HepG2 (cell line): ENCODE measurements around the gene EXOC3. TPM values are rescaled to one million over a fixed set of nuclear protein-coding genes. Genes with fewer than 3 reads are reported as not detected.

ENCODE experiments used
- ATAC-seq: fragments of 200-7000 bp; cut with Tn5 transposase; 3 replicates; pipeline ENCODE4 v1.9.1; 2020; ENCODE audit warnings: mild to moderate bottlenecking, moderate library complexity
- BruUV-seq: library from RNA; stranded (reverse); fragments of 400-500 nt; replicated peaks from 2 replicates; lab custom pipeline; 2021; lab: Mats Ljungman, UMichigan
- CTCF ChIA-PET: fragments of 300-600 bp; formaldehyde crosslinking; extraction: SDS; loops from one replicate; lab custom pipeline; 2021; ENCODE audit warnings: low total read pairs, inconsistent platforms, low intra/inter-chr PET ratio; lab: Yijun Ruan, JAX
- POLR2A ChIA-PET: fragments of 350-600 bp; sonication (Branson Sonifier 250); formaldehyde crosslinking; loops from one replicate; lab custom pipeline; 2020; ENCODE audit warnings: antibody characterized with exemption, inconsistent platforms; lab: Yijun Ruan, JAX
- DNase-seq: peaks from one replicate; pipeline ENCODE4 v3.0.0-alpha.2; 2015; ENCODE audit warnings: low spot score
- FAIRE-seq: peaks from 3 replicates; lab custom pipeline; 2011; peaks lifted over from hg19 to GRCh38; lab: Jason Lieb, UNC
- H2AFZ ChIP-seq: one replicate; pipeline ENCODE4 v1.6.1; 2011; ENCODE audit warnings: low read length, inconsistent platforms
- H3K27ac ChIP-seq: fragments of 300-600 bp; 3 replicates; pipeline ENCODE4 v1.8.0; 2011; ENCODE audit warnings: mixed run types, mild to moderate bottlenecking, mixed read lengths, low read length, inconsistent platforms; ENCODE audit not compliant: insufficient read depth; ENCODE audit errors: extremely low read length
- H3K27me3 ChIP-seq, 2 experiments: fragments of 200-600 bp in 1 of 2; 2 replicates in 1 of 2; 3 replicates in 1 of 2; pipeline versions ENCODE4 v1.6.0 to v1.8.0; 2011; ENCODE audit warnings: low read length in 2 of 2, mild to moderate bottlenecking in 2 of 2, moderate library complexity in 2 of 2, inconsistent platforms in 1 of 2; ENCODE audit not compliant: insufficient read depth in 2 of 2, control insufficient read depth in 1 of 2
- H3K36me3 ChIP-seq, 2 experiments: fragments of 200-600 bp in 1 of 2; replicated peaks in 1 of 2; 2 replicates in 1 of 2; 3 replicates in 1 of 2; pipeline versions ENCODE4 v1.5.1 to v1.8.0; 2011; ENCODE audit warnings: low read length in 2 of 2, inconsistent platforms in 1 of 2; ENCODE audit not compliant: insufficient read depth in 2 of 2, control insufficient read depth in 1 of 2
- H3K4me1 ChIP-seq: 2 replicates; pipeline ENCODE4 v1.5.1; 2012; ENCODE audit warnings: low read length, inconsistent platforms; ENCODE audit not compliant: insufficient read depth
- H3K4me2 ChIP-seq: 2 replicates; pipeline ENCODE4 v1.6.0; 2011; ENCODE audit warnings: low read depth, low read length, inconsistent platforms
- H3K4me3 ChIP-seq, 3 experiments: fragments of 200-600 bp in 1 of 3; sonication (generic), shearing (Covaris generic) in 1 of 3; replicated peaks in 1 of 3; 2 replicates each; pipeline ENCODE4 v1.5.1; 2011 to 2016; ENCODE audit warnings: low read length in 3 of 3, inconsistent platforms in 2 of 3, low read depth in 2 of 3, mild to moderate bottlenecking in 2 of 3, control low read depth in 1 of 3, mixed read lengths in 1 of 3; ENCODE audit not compliant: insufficient read depth in 1 of 3
- H3K79me2 ChIP-seq: one replicate; pipeline ENCODE4 v1.6.1; 2011; ENCODE audit warnings: low read length, inconsistent platforms; ENCODE audit not compliant: insufficient read depth
- H3K9ac ChIP-seq: 2 replicates; pipeline ENCODE4 v1.6.0; 2011; ENCODE audit warnings: mild to moderate bottlenecking, low read depth, low read length, inconsistent platforms; ENCODE audit not compliant: insufficient read depth
- H3K9me3 ChIP-seq: 2 replicates; pipeline ENCODE4 v1.5.1; 2012; ENCODE audit warnings: mild to moderate bottlenecking, low read length
- H4K20me1 ChIP-seq: 2 replicates; pipeline ENCODE4 v1.6.0; 2011; ENCODE audit warnings: inconsistent platforms, mild to moderate bottlenecking, low read length, moderate library complexity; ENCODE audit not compliant: insufficient read depth
- CEBPB ChIP-seq: IDR thresholded peaks from 2 replicates; pipeline ENCODE4 v1.6.1; 2011; ENCODE audit warnings: low read depth, low read length, improper control_type of control experiment, borderline replicate concordance
- FOXJ3 ChIP-seq: sonication (generic); formaldehyde crosslinking; IDR thresholded peaks from 2 replicates; pipeline ENCODE4 v1.4.0; 2020; ENCODE audit warnings: missing genetic modification reagents, mild to moderate bottlenecking, borderline replicate concordance
- KMT2B ChIP-seq: IDR thresholded peaks from 2 replicates; pipeline ENCODE4 v1.6.1; 2016; ENCODE audit warnings: missing genetic modification reagents, missing compliant biosample characterization
- PTBP1 ChIP-seq: fragments of 200-400 bp; formaldehyde crosslinking; IDR thresholded peaks from 2 replicates; pipeline ENCODE4 v1.6.1; 2018; ENCODE audit warnings: low read length, low read depth; ENCODE audit not compliant: poor library complexity, severe bottlenecking
- SIN3A ChIP-seq: IDR thresholded peaks from 2 replicates; pipeline ENCODE4 v1.6.1; 2011; ENCODE audit warnings: low read depth, mild to moderate bottlenecking, control low read depth, low read length, borderline replicate concordance
- SMARCE1 ChIP-seq: fragments of 450-650 bp; IDR thresholded peaks from 2 replicates; pipeline ENCODE4 v1.6.1; 2017; ENCODE audit warnings: borderline replicate concordance
- STAT5B ChIP-seq: sonication (generic); formaldehyde crosslinking; IDR thresholded peaks from 2 replicates; pipeline ENCODE4 v1.4.0; 2020; ENCODE audit warnings: missing genetic modification reagents
- TMF1 ChIP-seq: sonication (generic); formaldehyde crosslinking; IDR thresholded peaks from 2 replicates; pipeline ENCODE4 v1.8.1; 2022; ENCODE audit warnings: low read depth, missing genetic modification reagents
- ZNF430 ChIP-seq: sonication (generic); formaldehyde crosslinking; IDR thresholded peaks from 2 replicates; pipeline ENCODE4 v1.9.0; 2021; ENCODE audit warnings: mild to moderate bottlenecking, missing genetic modification reagents
- ZNF432 ChIP-seq: sonication (generic); formaldehyde crosslinking; IDR thresholded peaks from 2 replicates; pipeline ENCODE4 v1.5.0; 2020; ENCODE audit warnings: missing genetic modification reagents, mild to moderate bottlenecking, borderline replicate concordance
- WGBS: methylation state at CpG from one replicate; pipeline ENCODE4 v1.1.6; 2017; ENCODE audit warnings: low lambda C conversion rate; 5-methylcytosine and 5-hydroxymethylcytosine counted together
- in situ Hi-C: cut with HindIII; loops from 2 replicates; pipeline ENCODE4 v1.10.0; 2017; ENCODE audit warnings: low pct_unique_long_range_greater_than_20kb; ENCODE audit not compliant: extremely low pct_ligation_motif_present
- intact Hi-C: fragments of 100-400 bp; cut with micrococcal nuclease; formaldehyde crosslinking; loops from one replicate; pipeline ENCODE4 v1.10.0; 2022; ENCODE audit not compliant: unreplicated experiment
- polyA plus RNA-seq, 8 experiments: library from polyadenylated mRNA; depleted of rRNA in 3 of 8; stranded (reverse) in 7 of 8; unstranded in 1 of 8; fragments of >200 nt; fragmentation: Illumina TruSeq in 4 of 8; extraction: Trizol in 4 of 8; gene quantifications; 2 replicates each; pipeline versions ENCODE4 v1.2.1 to v1.2.3, GENCODE V29; 2011 to 2016; ENCODE audit warnings: low read depth in 4 of 8, missing spikeins in 1 of 8, mixed read lengths in 1 of 8; ENCODE audit not compliant: insufficient read depth in 1 of 8
- total RNA-seq, 5 experiments: library from RNA; depleted of rRNA; stranded (reverse); fragments of >200 nt; fragmentation: Illumina TruSeq; extraction: Trizol; gene quantifications; 2 replicates each; pipeline ENCODE4 v1.2.3, GENCODE V29; 2016; ENCODE audit warnings: low read depth in 1 of 5
- TF ChIP-seq, protein P1 (sequence below): sonication (generic); formaldehyde crosslinking; IDR thresholded peaks from 2 replicates; pipeline ENCODE4 v1.8.0; 2022; ENCODE audit warnings: mild to moderate bottlenecking, missing genetic modification reagents, moderate library complexity
- TF ChIP-seq, protein P2 (sequence below): sonication (generic); formaldehyde crosslinking; IDR thresholded peaks from 2 replicates; pipeline ENCODE4 v1.4.0; 2020; ENCODE audit warnings: missing genetic modification reagents
- TF ChIP-seq, protein P3 (sequence below): sonication (generic); formaldehyde crosslinking; IDR thresholded peaks from 2 replicates; pipeline ENCODE4 v1.4.0; 2020; ENCODE audit warnings: mild to moderate bottlenecking, missing genetic modification reagents

The EXOC3 gene
- total and polyA plus RNA-seq, 2 of the 13 experiments (the other 11 are each of a cell fraction or from before 2014, with no cell fraction given) = 9.2 to 20.5 TPM

DNA sequence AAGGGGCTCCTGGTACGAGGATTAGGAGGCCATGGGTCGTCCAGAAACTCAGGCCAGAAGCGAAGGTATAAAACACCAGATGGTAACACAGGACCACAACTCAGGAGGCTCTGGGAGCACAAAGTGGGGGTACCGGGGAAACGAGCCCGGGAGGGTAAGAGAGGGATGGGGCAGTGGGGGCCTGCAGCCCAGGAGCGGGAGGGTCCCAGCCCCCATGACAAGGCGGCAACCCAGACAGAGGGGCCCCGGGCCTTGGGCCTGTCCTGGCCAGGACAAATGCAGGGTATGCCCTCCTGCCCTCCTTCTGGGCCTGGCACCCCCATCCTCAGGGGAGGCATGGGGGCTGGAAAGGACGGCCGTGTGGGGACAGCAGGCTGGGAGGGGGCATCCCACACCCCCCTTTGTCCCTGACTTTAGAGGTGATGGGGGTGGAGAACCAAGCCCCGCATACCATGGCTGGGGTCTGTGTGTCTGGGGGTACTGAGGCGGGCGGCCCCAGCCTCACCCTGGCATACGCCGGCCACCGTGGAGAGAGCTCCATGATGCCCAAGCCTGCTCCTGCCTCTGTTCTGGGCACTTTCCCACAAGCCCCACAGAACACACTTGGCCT is 47.0 kb upstream of the EXOC3 start (continued):
- TF ChIP-seq ZNF432 (CRISPR knock-in tag) = no peak
- TF ChIP-seq FOXJ3 (CRISPR knock-in tag) = no peak
- no peak for TF ChIP-seq SIN3A
- no peak for TF ChIP-seq PTBP1

DNA sequence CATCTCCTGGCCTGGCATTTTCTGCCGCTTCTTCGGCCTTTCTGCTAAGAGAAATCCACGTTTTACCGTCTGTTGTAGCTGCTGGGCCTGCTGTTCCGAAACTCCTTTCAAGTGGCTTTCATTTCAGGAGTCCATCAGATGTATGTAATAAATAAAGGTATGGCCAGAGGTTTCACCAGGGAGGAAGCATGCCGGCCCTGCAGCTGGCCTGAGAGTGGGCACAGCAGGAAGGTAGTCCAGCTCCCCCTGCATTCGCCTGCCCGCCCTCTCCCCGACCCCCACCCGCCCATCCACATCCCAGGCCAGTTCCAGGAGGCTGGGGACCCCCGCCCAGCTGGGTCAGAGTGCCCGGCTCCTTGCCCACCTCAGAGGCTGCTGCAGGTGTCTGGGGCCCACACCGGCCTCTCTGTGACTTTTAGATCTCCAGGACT is 46.4 kb upstream of the EXOC3 start:
- in situ Hi-C loops (no loop called here), intact Hi-C loops (no loop called here)
- WGBS = 74% methylated on average over 7 of the region's 13 CpGs
- H3K4me1 ChIP-seq = peaks cover 12% of the 10 kb centered on the region
- H3K27ac ChIP-seq = no peak overlapping the region
- CTCF ChIA-PET = no interaction called here
- no peak overlapping the region for H3K4me3 ChIP-seq
- H4K20me1 ChIP-seq = no peaks in the 10 kb centered on the region
- no peak overlapping the region for H2AFZ ChIP-seq
- FAIRE-seq (no peak), DNase-seq (no peak), ATAC-seq (no peak)
- no TSS peak for BruUV-seq
- no peak overlapping the region for H3K9ac ChIP-seq
- H3K9me3 ChIP-seq = no peaks in the 10 kb centered on the region
- no peaks in the 10 kb centered on the region for H3K79me2 ChIP-seq
- H3K36me3 ChIP-seq = no peaks in the 10 kb centered on the region
- POLR2A ChIA-PET = no interaction called here
- H3K4me2 ChIP-seq = no peak overlapping the region
- H3K27me3 ChIP-seq = peaks cover 0 to 2% of the 10 kb centered on the region in 2 experiments; a peak in 2 of 5 replicates
- TF ChIP-seq ZNF430 (CRISPR knock-in tag) (no peak), ZNF432 (CRISPR knock-in tag) (no peak), KMT2B (CRISPR knock-in tag) (no peak), TMF1 (no peak), CEBPB (no peak), SMARCE1 (no peak), STAT5B (CRISPR knock-in tag) (no peak)
- TF ChIP-seq, protein P1, sequence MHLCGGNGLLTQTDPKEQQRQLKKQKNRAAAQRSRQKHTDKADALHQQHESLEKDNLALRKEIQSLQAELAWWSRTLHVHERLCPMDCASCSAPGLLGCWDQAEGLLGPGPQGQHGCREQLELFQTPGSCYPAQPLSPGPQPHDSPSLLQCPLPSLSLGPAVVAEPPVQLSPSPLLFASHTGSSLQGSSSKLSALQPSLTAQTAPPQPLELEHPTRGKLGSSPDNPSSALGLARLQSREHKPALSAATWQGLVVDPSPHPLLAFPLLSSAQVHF (CRISPR knock-in tag) = no peak
- TF ChIP-seq, protein P2, sequence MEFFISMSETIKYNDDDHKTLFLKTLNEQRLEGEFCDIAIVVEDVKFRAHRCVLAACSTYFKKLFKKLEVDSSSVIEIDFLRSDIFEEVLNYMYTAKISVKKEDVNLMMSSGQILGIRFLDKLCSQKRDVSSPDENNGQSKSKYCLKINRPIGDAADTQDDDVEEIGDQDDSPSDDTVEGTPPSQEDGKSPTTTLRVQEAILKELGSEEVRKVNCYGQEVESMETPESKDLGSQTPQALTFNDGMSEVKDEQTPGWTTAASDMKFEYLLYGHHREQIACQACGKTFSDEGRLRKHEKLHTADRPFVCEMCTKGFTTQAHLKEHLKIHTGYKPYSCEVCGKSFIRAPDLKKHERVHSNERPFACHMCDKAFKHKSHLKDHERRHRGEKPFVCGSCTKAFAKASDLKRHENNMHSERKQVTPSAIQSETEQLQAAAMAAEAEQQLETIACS (CRISPR knock-in tag) = no peak
- TF ChIP-seq, protein P3, sequence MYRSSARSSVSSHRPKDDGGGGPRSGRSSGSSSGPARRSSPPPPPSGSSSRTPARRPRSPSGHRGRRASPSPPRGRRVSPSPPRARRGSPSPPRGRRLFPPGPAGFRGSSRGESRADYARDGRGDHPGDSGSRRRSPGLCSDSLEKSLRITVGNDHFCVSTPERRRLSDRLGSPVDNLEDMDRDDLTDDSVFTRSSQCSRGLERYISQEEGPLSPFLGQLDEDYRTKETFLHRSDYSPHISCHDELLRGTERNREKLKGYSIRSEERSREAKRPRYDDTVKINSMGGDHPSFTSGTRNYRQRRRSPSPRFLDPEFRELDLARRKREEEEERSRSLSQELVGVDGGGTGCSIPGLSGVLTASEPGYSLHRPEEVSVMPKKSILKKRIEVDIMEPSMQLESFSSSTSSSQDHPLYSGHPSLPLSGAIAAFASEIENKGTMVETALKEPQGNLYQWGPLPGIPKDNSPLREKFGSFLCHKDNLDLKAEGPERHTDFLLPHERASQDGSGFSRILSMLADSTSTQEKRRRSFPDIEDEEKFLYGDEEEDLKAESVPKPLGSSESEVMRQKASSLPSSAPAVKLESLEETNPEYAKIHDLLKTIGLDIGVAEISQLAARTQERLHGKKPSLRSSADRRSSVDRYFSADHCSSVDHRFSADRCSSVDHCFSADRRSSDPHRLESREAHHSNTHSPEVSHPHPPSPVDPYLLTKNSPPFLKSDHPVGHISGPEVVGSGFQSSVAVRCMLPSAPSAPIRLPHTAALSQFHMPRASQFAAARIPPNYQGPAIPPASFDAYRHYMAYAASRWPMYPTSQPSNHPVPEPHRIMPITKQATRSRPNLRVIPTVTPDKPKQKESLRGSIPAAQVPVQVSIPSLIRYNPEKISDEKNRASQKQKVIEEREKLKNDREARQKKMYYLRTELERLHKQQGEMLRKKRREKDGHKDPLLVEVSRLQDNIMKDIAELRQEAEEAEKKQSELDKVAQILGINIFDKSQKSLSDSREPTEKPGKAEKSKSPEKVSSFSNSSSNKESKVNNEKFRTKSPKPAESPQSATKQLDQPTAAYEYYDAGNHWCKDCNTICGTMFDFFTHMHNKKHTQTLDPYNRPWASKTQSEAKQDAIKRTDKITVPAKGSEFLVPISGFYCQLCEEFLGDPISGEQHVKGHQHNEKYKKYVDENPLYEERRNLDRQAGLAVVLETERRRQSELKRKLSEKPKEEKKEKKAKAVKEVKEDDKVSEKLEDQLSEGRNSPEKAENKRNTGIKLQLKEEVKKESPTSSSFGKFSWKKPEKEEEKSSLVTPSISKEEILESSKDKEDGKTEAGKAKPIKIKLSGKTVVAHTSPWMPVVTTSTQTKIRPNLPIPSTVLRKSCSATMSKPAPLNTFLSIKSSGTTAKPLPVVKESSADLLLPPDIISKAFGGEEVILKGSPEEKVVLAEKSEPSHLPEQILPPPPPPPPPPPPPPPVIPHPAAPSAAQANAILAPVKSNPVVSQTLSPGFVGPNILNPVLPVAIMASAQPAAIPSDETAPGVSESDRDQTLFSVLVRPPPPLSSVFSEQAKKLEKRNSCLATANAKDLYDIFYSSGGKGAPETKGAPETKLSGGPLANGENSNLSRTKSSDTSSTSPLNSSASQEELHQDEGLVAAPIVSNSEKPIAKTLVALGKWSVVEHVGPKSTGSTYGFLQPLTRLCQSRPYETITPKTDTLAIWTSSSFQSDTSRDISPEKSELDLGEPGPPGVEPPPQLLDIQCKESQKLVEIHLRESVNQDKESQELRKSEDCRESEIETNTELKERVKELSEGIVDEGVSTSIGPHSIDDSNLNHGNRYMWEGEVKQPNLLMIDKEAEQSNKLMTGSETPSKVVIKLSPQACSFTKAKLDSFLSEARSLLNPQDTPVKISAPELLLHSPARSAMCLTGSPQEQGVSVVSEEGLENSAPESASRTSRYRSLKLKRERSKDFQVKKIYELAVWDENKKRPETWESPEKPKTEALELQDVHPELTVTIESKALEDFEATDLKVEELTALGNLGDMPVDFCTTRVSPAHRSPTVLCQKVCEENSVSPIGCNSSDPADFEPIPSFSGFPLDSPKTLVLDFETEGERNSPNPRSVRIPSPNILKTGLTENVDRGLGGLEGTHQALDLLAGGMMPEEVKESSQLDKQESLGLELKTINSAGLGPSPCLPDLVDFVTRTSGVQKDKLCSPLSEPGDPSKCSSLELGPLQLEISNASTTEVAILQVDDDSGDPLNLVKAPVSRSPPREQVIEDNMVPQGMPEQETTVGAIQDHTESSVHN (CRISPR knock-in tag) = no peak
